Epithelial cell of proximal tubule (primary cell): ENCODE data around the gene TMEM86A. TPM values are rescaled to one million over a fixed set of nuclear protein-coding genes. Genes with fewer than 3 reads are reported as not detected.
A peak's percentile ranks its signal among the peaks of the same experiment; 100 is the strongest.

ENCODE experiments used
- DNase-seq: peaks from one replicate; pipeline ENCODE4 v3.0.0-alpha.2; 2011; ENCODE audit warnings: low read depth
- H3K4me3 ChIP-seq: 2 replicates; pipeline ENCODE4 v1.5.1; 2011; ENCODE audit warnings: low read depth, mild to moderate bottlenecking, low read length
- CTCF ChIP-seq: conservative IDR thresholded peaks from 2 replicates; pipeline ENCODE4 v1.5.1; 2012; ENCODE audit warnings: low read depth, mild to moderate bottlenecking, low read length
- total RNA-seq: library from RNA; depleted of rRNA; stranded (reverse); fragments of >200 nt; gene quantifications from 2 replicates; pipeline ENCODE4 v1.2.3, GENCODE V29; 2015

TMEM86A gene
- total RNA-seq, 1 donor from 2014 or later: 0.92 TPM

GRCh38 chr11:18726040-18726439, 27.5 kb downstream of the TMEM86A start, which contains the start of gene IGSF22:
Gene IGSF22, minus strand, starts transcription at chr11:18726188. Its CDS starts 1,952 bp downstream, at chr11:18724236.
- no peak for TF ChIP-seq CTCF
- DNase-seq: no peak
- H3K4me3 ChIP-seq: no peak within 1 kb of the TSS

DNA sequence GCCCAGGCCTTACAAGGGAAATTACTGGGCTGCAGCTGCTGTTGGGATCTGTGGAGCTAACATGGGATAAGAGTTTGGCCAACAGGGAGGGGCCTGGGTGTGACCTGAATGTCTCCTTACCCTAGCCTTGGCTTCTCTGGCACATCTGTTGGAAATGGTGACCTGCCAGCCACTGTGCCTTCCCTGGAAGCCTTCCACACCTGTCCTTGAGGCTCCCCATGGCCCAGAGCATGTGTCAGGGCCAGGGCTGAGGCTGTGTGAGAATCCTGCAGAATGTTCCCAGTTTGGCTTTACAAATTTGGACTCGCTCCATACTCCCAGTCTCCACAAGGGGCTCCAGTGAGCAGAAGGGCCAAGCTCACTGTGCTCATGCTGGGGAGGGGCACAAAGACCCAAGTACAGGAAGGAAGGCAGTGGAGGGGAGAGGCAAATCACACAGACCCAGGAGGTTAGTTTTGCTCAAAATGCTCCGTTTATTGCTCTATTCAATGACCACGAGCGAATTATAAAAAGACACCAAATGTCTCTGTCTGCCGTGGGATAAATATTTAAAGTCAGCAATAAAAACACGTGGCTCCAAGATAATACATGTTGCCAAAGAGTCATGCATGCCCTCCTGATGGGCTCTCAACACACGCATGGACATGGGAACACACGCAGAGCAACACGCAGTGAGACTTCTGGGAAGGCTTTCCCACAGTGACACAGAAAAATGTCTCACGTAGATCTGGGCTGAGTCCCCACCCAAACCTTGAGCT, 29.1 kb downstream of the TMEM86A start:
- TF ChIP-seq CTCF: peak; percentile 84
- H3K4me3 ChIP-seq: no peak overlapping the region
- no peak for DNase-seq

DNA sequence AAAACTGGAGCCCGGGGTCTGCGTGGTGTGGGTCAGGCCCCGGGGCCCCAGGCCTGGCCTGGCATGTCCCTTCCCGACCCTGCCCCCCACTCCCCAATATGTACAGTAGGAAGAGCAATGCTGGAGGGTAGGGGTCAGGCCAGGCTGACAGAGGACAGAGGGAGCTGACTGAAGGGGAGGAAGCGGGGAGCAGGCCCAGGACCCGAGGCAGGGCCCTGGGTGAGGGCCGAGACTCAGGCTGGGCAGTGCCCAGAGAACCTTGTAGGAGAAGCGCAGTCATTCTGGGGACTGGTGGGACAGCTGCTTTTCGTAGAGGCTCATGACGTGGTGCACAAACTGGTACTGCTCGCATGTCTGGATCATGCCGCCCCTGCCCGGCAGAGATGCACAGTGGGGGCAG, 30.1 kb downstream of the TMEM86A start:
- no peak overlapping the region for H3K4me3 ChIP-seq
- no peak for DNase-seq
- no peak for TF ChIP-seq CTCF

- DNase-seq: no peak
- TF ChIP-seq CTCF: no peak
- H3K4me3 ChIP-seq: no peak overlapping the region
These were observed 30.8 kb downstream of the TMEM86A start for GRCh38 chr11:18729426-18729825.

DNA sequence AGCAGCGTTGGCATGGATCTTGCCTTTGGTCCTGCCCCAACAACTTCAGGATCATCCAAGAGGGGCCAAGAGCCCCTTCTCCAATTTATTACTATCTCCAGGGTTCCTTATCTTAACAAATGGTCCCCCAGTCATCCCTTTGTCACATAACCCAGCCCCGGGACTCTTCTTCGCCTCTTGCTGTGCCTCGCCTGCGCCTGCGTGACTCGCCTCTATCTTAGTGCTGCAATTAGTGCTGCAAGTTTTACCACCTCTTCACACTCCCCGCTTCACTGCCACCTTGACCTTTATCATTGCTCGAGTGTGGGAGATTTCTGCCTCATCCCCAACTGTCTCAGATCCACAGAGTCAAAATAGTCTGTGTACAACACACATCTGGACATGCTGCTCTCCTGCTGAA, 31.4 kb downstream of the TMEM86A start:
- no peak for TF ChIP-seq CTCF
- no peak for DNase-seq
- H3K4me3 ChIP-seq: no peak overlapping the region

- no peak for DNase-seq
- TF ChIP-seq CTCF: no peak
- no peak overlapping the region for H3K4me3 ChIP-seq
These were observed 32.9 kb downstream of the TMEM86A start for GRCh38 chr11:18731441-18731840.
